Activated naive CD4-positive, alpha-beta T cell treated with anti-CD3 and anti-CD28 coated beads, Interleukin-2, amount 50 U/mL, for 72 hours (primary cell): ENCODE results near the gene ZMYND15. TPM values are rescaled to one million over a fixed set of nuclear protein-coding genes. Genes with fewer than 3 reads are reported as not detected.

Experiments used
- ATAC-seq, 2 donors: fragments of 150-1000 bp; cut with Tn5 transposase; 2 replicates each; pipeline ENCODE4 v1.10.0; 2021; ENCODE audit warnings: mild to moderate bottlenecking in 2 of 2, moderate library complexity in 2 of 2
- DNase-seq, 2 donors: peaks; one replicate each; pipeline ENCODE4 v3.0.0; 2021 to 2022; ENCODE audit warnings: low spot score in 2 of 2
- H3K27ac Mint-ChIP-seq, 2 donors: one replicate each; pipeline ENCODE4 v1.8.0; 2022; ENCODE audit warnings: mild to moderate bottlenecking in 2 of 2, mixed read lengths in 2 of 2
- H3K36me3 Mint-ChIP-seq, 2 donors: one replicate each; pipeline ENCODE4 v1.8.0; 2022; ENCODE audit warnings: mixed read lengths in 2 of 2
- H3K9me3 Mint-ChIP-seq, 2 donors: one replicate each; pipeline ENCODE4 v1.8.0; 2022; ENCODE audit warnings: mixed read lengths in 2 of 2
- total RNA-seq, 2 donors: library from RNA; stranded (reverse); gene quantifications; one replicate each; pipeline ENCODE4 v1.2.3, GENCODE V29; 2022

ZMYND15 gene
- total RNA-seq, 2 donors from 2014 or later, result 0.29 to 0.36 TPM

DNA sequence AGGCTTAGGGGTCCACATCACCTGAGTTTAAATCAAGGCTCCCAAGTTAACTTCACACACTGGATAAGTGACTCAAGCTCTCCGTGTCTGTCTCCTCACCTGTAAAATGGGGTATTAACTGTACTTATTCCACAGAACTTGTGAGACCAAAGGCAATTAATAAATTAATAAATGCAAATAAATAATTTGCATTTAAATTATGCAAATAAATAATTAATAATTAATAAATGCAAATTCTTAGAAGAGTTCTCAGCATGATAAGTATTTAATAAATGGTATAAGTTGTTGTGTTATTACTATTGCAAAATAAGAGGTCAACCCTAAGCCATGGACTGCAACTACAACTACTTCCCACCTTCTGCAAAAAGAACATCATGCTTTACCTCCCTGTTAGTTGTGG lies 13.8 kb downstream of the ZMYND15 start:
- H3K27ac Mint-ChIP-seq, result no peak overlapping the region
- ATAC-seq (no peak), DNase-seq (no peak)
- H3K9me3 Mint-ChIP-seq, result no peaks in the 10 kb centered on the region
- no peaks in the 10 kb centered on the region for H3K36me3 Mint-ChIP-seq

DNA sequence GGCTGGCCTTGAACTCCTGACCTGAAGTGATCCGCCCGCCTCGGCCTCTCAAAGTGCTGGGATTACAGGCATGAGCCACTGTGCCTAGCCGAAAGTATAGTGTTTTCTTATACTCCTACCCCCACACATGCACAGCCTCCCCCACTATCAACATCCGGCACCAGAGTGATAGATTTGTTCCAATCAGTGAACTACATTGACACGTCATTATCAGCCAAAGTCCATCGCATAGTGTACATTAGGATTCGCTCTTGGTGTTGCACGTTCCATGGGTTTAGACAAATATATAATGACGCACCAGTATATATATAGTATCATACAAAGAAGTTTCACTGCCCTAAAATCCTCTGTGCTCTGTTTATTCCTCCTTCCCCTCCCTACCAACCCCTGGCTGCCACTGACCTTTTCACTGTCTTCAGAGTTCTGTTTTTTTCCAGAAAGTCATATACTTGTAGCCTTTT lies 20.2 kb downstream of the ZMYND15 start:
- H3K27ac Mint-ChIP-seq, result no peak overlapping the region
- H3K36me3 Mint-ChIP-seq, result no peaks in the 10 kb centered on the region
- ATAC-seq (no peak), DNase-seq (no peak)
- no peaks in the 10 kb centered on the region for H3K9me3 Mint-ChIP-seq

DNA sequence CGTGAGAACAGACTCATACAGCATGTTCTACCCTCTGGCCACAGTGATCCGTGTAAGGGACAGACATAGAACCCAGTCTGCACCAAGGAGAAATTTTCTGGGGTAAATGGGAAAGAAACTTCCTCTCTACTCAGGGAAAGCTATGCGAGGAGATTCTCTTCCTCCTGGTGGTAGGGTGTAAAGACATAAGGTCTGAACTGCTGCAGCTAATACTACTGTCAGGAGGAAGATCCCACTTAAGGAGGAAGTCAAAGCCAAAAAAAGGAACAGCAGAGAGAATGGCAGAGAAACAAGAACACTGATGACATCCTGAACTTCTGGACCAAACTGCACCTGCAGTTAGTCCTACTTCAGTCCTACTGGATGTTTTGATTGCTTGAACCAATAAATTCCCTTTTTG lies 25.0 kb downstream of the ZMYND15 start:
- no peak overlapping the region for H3K27ac Mint-ChIP-seq
- no peak for ATAC-seq
- no peak for DNase-seq
- no peaks in the 10 kb centered on the region for H3K36me3 Mint-ChIP-seq
- no peaks in the 10 kb centered on the region for H3K9me3 Mint-ChIP-seq

DNA sequence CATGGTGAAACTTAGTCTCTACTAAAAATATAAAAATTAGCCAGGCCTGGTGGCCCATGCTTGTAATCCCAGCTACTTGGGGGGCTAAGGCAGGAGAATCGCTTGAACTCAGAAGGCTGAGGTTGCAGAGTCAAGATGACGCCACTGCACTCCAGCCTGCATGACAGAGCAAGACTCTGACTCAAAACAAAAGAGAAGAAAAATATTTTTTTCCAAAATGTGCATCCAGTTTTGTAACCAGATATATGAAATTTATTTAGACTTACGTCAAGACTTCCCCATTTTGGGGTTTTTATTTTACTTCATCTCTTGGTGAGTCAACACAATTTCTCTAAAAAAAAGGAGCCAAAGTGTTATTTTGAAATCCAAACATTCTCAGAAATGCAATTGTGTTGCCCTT lies 26.6 kb downstream of the ZMYND15 start:
- ATAC-seq (no peak), DNase-seq (no peak)
- no peaks in the 10 kb centered on the region for H3K9me3 Mint-ChIP-seq
- no peaks in the 10 kb centered on the region for H3K36me3 Mint-ChIP-seq
- no peak overlapping the region for H3K27ac Mint-ChIP-seq

DNA sequence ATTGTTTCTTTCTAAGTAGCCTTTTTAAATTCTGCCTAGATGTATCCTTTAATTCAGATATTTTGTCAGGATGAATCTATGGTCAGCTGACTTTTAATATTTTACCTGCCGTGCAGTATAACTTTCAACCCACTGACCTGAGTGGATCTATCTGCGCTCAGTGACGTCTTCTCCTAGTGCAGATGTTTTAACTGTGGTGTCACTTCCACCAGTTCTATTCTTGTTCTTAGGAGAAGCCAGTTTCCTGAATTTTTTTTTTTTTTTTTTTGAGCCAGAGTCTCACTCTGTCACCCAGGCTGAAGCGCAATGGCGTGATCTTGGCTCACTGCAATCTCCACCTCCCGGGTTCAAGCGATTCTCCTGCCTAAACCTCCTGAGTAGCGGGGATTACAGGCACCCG lies 27.1 kb downstream of the ZMYND15 start:
- Mint-ChIP-seq H3K27ac (no peak overlapping the region), H3K36me3 (no peaks in the 10 kb centered on the region), H3K9me3 (no peaks in the 10 kb centered on the region)
- no peak for ATAC-seq
- DNase-seq, result no peak

DNA sequence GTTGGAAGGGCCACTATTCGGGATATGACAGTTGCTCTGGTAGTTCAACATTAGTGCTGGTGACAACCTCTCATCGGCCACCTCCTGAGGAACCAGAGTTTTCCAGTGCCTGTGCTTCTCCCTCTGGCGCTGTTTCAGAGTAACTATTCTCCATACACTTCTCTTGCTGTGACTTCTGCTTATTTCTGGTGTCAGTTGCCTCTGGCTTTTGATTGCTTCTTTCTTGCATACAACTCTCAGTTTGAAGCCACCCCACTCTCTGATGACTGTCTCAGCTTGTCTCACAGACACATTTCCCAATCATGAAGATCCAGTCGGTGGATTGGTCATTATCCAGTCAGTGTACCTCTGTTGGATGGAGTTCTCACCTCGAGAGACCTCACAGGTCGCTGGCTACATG lies 28.7 kb downstream of the ZMYND15 start:
- no peak for DNase-seq
- ATAC-seq, result no peak
- no peaks in the 10 kb centered on the region for H3K9me3 Mint-ChIP-seq
- H3K27ac Mint-ChIP-seq, result no peak overlapping the region
- no peaks in the 10 kb centered on the region for H3K36me3 Mint-ChIP-seq

DNA sequence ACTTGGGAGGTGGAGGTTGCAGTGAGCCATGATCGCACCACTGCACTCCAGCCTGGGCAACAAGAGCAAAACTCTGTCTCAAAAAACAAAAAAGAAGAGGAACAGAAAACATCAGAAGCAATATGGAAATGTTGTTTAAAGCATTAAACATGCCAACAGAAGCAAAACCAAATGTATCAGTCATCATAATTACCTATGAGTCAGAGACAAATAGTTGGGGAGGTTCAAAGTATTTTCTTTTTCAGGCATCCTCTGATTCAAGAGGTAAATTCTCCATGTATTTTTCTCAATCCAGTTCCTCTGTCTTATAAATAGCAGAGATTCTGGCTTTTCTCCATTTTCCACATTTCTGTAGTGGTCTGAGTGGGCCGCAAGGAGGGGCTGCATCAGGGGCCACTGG lies 30.0 kb downstream of the ZMYND15 start:
- ATAC-seq, result peak in 1 of 2 donors; percentile 52
- Mint-ChIP-seq H3K36me3 (no peaks in the 10 kb centered on the region), H3K27ac (no peak overlapping the region), H3K9me3 (no peaks in the 10 kb centered on the region)
- DNase-seq, result no peak

DNA sequence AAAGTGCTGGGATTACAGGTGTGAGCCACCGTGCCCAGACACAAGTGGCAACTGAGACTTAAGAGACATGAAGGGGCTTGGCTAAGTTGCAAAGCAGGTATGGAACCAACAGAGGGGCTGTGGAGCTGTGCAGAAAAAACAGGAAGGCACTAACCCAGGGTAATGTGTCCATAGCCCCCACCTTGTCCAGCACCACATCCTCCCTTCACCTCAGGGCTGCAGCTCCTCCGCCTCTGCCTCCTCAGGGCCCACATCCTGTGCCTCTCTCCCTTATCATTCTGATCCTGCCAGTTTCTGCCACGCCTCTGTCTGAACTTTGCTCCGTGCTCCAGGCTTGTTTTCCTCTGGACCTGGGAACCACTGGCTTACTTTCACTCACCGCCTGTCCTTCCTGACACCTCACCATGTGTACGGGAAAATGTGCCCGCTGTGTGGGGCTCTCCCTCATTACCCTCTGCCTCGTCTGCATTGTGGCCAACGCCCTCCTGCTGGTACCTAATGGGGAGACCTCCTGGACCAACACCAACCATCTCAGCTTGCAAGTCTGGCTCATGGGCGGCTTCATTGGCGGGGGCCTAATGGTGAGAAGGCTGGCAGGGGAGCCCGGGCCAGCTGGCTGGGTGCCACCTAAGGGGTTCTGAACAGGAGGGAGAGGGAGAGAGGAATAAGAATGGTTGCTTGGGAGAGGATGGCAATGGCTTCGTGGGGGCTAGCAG lies 32.0 kb downstream of the ZMYND15 start, which contains the start of gene TM4SF5:
Gene TM4SF5, plus strand, starts transcription at position 368 of the 716 bp plus-strand sequence. Its CDS starts 37 bp downstream, at position 405.
- no peak for DNase-seq
- ATAC-seq, result peak in 1 of 2 donors; percentile 20
- no peak within 1 kb of the TSS for H3K27ac Mint-ChIP-seq

DNA sequence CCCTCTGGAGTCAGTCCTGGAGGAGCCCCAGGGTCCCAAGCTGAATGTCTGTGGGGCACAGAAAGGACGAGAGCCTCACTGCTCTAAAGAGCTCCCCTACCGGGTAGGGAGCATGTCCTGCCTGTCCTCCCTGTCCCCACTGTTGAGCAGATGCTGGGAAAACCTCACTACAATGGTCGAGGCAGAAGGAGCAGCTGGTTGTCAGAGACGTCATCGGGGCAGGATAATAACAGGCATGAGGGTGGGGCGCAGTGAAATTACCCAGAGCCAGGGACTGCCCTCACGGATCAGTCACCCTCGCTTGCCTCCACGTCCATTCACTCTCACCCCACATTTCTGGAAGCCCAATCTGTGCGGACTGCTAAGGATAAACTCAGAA lies 32.6 kb downstream of the ZMYND15 start:
- no peaks in the 10 kb centered on the region for H3K36me3 Mint-ChIP-seq
- ATAC-seq (no peak), DNase-seq (no peak)
- H3K27ac Mint-ChIP-seq, result no peak overlapping the region
- H3K9me3 Mint-ChIP-seq, result no peaks in the 10 kb centered on the region

More for the DNA sequence above, 32.0 kb downstream of the ZMYND15 start, which contains the start of gene TM4SF5:
- Mint-ChIP-seq H3K9me3 (no peaks in the 10 kb centered on the region), H3K36me3 (no peaks in the 10 kb centered on the region)

DNA sequence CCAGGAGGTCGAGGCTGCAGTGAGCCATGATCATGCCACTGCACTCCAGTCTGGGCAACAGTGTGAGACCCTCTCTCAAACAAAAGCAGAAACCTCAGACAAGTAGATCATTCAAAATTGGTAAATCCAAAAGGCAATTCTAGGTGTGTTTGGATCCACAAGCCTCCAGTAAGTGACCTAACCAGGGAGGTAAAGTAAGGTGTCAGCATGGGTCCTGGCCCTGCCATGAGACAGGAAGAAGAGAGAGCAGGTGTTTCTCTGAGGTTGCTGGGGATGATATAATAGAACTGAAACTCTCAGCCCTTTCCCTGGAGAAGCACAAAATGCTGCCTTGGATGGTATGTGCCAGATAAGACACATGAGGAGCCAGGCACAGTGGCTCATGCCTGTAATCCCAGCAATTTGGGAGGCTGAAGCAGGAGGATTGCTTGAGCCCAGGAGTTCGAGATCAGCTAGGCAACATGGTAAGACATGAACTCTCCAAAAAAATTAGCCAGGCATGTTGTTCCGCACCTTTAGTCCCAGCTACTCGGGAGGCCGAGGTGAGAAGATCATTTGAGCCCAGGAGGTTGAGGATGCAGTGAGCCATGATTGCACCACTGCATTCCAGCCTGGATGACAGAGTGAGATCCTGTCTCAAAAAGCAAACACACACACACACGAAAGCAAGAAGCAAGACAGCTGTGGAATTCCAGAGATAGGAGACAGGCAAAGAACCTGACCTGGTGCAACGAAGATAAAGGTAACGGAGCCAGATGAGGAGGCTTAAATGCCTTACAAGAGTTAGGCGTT lies 38.5 kb downstream of the ZMYND15 start:
- no peak overlapping the region for H3K27ac Mint-ChIP-seq
- no peaks in the 10 kb centered on the region for H3K9me3 Mint-ChIP-seq
- ATAC-seq (no peak), DNase-seq (no peak)
- no peaks in the 10 kb centered on the region for H3K36me3 Mint-ChIP-seq

DNA sequence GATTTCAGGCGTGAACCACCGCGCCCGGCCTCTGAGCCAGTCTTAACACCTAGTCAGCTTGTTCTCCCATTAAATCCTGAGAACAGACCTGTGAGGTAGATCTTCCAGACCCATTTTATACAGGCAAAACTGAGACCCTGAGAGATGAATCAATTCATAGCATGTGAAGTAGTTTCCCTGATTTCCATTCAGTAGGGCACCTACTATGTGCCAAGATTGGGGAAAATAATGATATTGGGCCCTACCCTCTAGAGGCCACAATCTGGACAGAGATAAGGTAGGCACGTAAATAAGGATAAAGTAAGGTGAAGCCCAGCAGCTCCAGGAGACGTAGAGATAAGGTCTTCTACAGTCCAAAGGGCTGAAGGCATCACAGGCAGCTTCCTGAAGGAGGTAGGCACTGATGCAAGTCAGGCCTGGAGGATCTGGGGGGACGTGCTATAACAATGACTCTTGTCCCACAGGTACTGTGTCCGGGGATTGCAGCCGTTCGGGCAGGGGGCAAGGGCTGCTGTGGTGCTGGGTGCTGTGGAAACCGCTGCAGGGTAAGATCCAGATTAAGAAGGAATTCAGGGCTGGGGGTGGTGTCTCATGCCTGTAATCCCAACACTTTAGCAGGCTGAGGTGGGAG lies 40.8 kb downstream of the ZMYND15 start:
- ATAC-seq (no peak), DNase-seq (no peak)
- Mint-ChIP-seq H3K27ac (no peak overlapping the region), H3K36me3 (no peaks in the 10 kb centered on the region), H3K9me3 (no peaks in the 10 kb centered on the region)

DNA sequence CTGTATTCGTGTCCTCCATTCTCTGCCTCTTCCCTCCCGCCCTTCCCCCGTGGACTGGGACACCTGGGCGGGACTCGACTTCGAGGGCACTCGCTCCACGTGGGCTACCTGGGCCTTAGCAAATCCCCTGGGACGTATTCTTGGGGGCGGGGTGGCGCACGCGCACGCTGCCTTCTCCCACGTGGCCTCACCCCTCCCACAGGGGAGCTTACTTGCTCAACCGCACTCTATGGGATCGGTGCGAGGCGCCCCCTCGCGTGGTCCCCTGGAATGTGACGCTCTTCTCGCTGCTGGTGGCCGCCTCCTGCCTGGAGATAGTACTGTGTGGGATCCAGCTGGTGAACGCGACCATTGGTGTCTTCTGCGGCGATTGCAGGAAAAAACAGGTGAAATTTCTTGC lies 43.0 kb downstream of the ZMYND15 start:
- DNase-seq (peak in 1 of 2 donors; percentile 12), ATAC-seq (peak; percentile 39 to 41)
- no peak overlapping the region for H3K27ac Mint-ChIP-seq
- H3K9me3 Mint-ChIP-seq, result no peaks in the 10 kb centered on the region
- H3K36me3 Mint-ChIP-seq, result no peaks in the 10 kb centered on the region

DNA sequence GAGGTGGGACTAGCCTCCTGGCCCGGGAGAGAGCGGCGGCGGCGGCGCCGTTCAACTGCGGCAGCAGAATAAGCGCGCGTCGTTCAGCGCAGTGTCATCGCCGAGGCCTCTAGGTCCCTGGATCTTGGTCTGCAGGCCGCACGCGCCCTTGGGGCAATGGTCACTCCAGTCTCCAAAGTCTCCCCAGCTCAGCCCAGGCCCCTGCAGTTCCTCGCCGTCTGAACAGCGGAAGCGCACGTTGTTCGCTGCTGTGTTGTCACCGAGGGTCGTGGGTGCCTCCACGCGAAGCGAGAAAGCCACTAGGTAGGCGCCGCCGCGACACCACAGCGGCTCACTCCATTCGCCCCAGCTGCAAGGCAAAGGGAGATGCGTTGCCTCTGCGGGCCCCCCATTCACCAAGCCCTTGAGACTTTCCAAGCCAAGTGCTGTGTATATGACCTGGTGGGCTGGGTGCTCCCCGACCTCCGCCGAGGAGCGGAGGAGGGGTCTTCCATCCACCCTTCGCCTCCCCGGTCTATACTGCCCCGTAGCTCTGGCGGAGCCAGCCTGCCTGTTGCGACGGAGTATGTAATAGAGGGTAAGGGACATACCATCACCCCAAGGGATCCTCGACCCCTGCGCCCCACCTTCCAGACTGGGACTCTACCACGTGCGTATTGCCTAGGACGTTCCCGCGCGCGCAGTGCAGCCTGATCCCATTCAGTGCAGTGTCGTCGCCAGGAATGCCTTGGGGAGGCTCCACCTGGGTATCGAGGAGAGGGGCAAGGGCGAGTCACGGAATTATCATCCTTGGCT lies 45.9 kb downstream of the ZMYND15 start:
- Mint-ChIP-seq H3K9me3 (no peaks in the 10 kb centered on the region), H3K36me3 (no peaks in the 10 kb centered on the region), H3K27ac (no peak overlapping the region)
- ATAC-seq (no peak), DNase-seq (peak in 1 of 2 donors; percentile 27)

DNA sequence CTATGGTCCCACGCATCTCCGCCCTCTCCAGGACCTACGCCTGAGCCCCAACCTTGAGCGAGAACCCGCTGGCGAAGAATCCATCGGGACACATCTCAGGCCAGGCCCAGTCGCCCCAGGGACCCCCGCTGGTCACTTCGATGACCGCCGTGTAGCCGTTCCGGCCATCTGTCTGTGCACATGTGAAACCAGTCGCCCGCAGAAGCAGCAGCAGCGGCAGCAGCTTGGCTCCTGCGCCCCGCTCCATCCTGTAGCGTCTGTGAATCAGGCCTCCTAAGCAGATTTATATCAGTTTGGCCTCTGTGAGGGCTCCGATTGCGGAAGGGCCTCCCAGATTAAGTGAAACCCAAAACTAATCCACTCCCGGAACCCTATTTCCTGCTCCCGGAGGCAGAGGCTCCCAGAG lies 46.5 kb downstream of the ZMYND15 start, which contains the start of gene VMO1:
Gene VMO1, minus strand, starts transcription at position 259 of the 406 bp plus-strand sequence. Its CDS starts 12 bp downstream, at position 247.
- no peak for ATAC-seq
- H3K36me3 Mint-ChIP-seq, result no peaks in the 10 kb centered on the region
- no peak within 1 kb of the TSS for H3K27ac Mint-ChIP-seq
- no peak for DNase-seq
- H3K9me3 Mint-ChIP-seq, result no peaks in the 10 kb centered on the region

DNA sequence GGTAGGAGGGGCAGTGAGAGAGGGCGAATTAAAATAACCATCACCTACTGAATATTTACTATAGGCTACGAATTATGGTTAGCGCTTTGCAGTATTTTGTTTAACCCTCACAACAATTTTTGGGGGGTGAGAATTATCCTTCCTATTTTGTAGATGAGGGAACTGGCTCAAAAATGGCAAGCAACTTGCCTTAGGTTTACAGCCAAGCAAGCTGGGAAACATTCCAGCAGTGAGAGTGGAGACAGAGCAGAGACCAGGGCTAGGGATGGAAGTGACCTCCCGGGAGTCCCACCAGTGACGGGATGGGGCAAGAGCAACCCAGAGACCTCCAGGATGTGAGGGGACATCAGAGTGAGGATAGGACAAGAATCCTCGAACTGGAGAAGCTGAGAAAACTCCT lies 46.9 kb downstream of the ZMYND15 start:
- no peaks in the 10 kb centered on the region for H3K36me3 Mint-ChIP-seq
- ATAC-seq (no peak), DNase-seq (no peak)
- H3K9me3 Mint-ChIP-seq, result no peaks in the 10 kb centered on the region
- H3K27ac Mint-ChIP-seq, result no peak overlapping the region

DNA sequence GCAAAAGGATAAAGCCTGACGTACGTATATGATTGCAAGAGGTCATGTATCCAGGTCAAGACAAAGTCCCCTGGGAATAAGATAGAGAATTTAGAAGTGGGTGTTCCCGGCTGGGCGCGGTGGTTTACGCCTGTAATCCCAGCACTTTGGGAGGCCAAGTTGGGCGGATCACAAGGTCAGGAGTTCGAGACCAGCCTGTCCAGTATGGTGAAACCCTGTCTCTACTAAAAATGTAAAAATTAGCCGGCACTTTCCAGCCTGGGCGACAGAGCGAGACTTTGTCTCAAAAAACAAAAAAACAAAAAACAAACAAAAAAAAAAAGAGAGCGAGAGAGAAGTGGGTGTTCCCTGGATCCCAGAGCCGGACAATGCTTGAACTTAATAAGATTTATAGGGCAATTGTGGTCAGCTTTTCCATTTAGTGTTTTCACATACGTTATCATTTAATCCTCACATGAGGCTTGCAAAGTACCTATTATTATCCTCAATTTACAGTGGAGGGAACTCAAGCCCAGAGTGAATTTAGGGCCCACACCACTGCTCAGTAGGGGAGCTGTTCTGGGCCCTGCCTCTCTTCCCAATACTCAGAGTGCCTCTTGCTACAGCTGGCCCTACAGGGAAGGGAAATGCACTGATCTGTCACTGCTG lies 48.6 kb downstream of the ZMYND15 start:
- DNase-seq (no peak), ATAC-seq (no peak)
- Mint-ChIP-seq H3K27ac (no peak overlapping the region), H3K9me3 (no peaks in the 10 kb centered on the region), H3K36me3 (no peaks in the 10 kb centered on the region)
